GM19099 (cell line): ENCODE measurements around the gene SH2D4B.

Experiments
- POLR2A ChIP-seq: IDR thresholded peaks from 3 replicates; pipeline ENCODE4 v1.6.1; 2011; ENCODE audit warnings: low read depth; ENCODE audit not compliant: insufficient read length; ENCODE audit errors: extremely low read depth

Gene SH2D4B

GRCh38 chr10:80649183-80649582 is 111.5 kb downstream of the SH2D4B start:
- no peak for TF ChIP-seq POLR2A

- no peak for TF ChIP-seq POLR2A
Observed at GRCh38 chr10:80655898-80656297, 118.2 kb downstream of the SH2D4B start.

GRCh38 chr10:80658068-80658467 is 120.4 kb downstream of the SH2D4B start:
- no peak for TF ChIP-seq POLR2A

- no peak for TF ChIP-seq POLR2A
Observed at GRCh38 chr10:80659289-80659688, 121.6 kb downstream of the SH2D4B start.

GRCh38 chr10:80660266-80660665 is 122.6 kb downstream of the SH2D4B start:
- TF ChIP-seq POLR2A, result no peak

GRCh38 chr10:80660736-80661135 is 123.0 kb downstream of the SH2D4B start:
- TF ChIP-seq POLR2A, result no peak

- no peak for TF ChIP-seq POLR2A
Observed at GRCh38 chr10:80661526-80661925, 123.8 kb downstream of the SH2D4B start.

GRCh38 chr10:80662429-80663261 is 124.9 kb downstream of the SH2D4B start:
- no peak for TF ChIP-seq POLR2A

GRCh38 chr10:80664071-80664680 is 126.5 kb downstream of the SH2D4B start:
- no peak for TF ChIP-seq POLR2A

GRCh38 chr10:80669485-80669884 is 131.8 kb downstream of the SH2D4B start:
- TF ChIP-seq POLR2A, result no peak

GRCh38 chr10:80670774-80671173 is 133.1 kb downstream of the SH2D4B start:
- no peak for TF ChIP-seq POLR2A

GRCh38 chr10:80671847-80672246 is 134.1 kb downstream of the SH2D4B start:
- TF ChIP-seq POLR2A, result no peak

GRCh38 chr10:80672613-80673012 is 134.9 kb downstream of the SH2D4B start:
- no peak for TF ChIP-seq POLR2A

GRCh38 chr10:80674809-80675208 is 137.1 kb downstream of the SH2D4B start:
- no peak for TF ChIP-seq POLR2A

GRCh38 chr10:80681142-80681541 is 143.4 kb downstream of the SH2D4B start:
- TF ChIP-seq POLR2A, result no peak

- TF ChIP-seq POLR2A, result no peak
Observed at GRCh38 chr10:80684259-80684658, 146.6 kb downstream of the SH2D4B start.

- TF ChIP-seq POLR2A, result no peak
Observed at GRCh38 chr10:80685355-80685754, 147.7 kb downstream of the SH2D4B start.

- TF ChIP-seq POLR2A, result no peak
Observed at GRCh38 chr10:80686734-80687475, 149.2 kb downstream of the SH2D4B start.
